HG03060 (cell line): ENCODE results near the gene TMEM254.
A peak's percentile ranks its signal among the peaks of the same experiment; 100 is the strongest.
"Not testable (repeated sequence)": the region's sequence is repeated elsewhere in the genome, so short reads cannot be mapped to it uniquely, and the experiment has no call there.

Experiments
- ATAC-seq: cut with Tn5 transposase; IDR thresholded peaks from one replicate; pipeline ENCODE4 v1.9.1; 2021; ENCODE audit warnings: low read depth, moderate number of reproducible peaks; ENCODE audit not compliant: unreplicated experiment

The TMEM254 gene, protein sequence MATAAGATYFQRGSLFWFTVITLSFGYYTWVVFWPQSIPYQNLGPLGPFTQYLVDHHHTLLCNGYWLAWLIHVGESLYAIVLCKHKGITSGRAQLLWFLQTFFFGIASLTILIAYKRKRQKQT

DNA sequence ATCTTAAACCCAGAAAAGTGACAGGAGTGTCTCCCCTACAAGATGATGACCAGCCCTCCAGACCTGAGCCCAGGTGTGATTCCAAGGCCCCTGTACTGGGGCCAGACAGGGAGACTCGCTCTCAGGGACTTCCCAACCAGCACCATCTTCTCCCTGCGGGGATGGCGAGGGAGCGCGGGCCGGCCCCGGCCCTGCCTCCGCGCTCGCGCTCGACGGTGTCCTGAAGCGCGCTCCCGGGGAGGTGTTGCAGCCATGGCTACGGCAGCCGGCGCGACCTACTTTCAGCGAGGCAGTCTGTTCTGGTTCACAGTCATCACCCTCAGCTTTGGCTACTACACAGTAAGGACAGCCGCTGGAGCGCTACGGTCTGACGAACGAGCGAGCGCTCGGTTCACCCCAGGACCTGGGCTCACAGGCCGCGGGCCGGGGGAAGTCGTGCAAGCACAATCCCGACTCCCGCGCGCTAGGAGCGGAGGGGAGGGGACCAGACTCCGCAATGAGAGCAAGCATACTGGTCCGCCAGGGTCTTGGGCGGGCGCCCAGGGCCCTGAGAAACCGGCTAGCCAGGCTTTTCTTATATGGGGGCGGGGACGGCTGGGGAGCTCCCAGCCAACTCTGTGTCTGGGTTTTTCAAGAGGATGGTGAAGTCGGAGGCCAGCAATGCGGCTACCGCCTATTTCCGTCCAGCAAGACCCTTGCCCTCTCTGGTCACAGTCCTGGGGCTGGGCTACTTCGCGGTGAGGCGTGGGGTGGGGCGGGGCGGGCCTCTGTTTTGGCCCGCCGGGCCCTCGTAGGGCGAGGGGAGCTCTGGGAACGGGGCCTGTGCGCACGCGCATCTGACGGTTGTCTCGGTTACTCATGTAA lies at the start of gene TMEM254:
TSS of gene TMEM254 (plus strand) at position 218 of the 864 bp plus-strand sequence. CDS start at position 253, 35 bp downstream.
- ATAC-seq, result peak; percentile 68

DNA sequence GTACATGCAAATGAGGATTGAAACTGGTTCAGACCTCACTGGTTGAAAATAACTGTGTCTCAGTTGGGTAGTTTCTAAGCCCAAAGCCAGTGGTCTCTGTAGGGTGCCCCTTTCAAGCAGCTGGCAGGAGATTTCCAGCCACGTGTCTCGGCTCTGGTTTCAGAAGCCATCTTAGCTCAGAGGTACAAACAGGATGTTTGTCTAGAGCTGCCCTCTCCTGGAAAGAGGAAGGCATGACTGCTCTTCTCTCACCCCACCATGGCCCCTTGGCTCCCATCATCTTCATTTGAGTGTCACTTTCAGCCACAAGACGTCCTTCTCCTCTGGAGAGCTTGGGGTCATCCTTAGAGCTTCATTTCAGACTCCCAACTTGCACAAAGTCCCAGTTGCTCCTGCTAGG lies 49.3 kb upstream of the TMEM254 start:
- not testable (repeated sequence) for ATAC-seq

DNA sequence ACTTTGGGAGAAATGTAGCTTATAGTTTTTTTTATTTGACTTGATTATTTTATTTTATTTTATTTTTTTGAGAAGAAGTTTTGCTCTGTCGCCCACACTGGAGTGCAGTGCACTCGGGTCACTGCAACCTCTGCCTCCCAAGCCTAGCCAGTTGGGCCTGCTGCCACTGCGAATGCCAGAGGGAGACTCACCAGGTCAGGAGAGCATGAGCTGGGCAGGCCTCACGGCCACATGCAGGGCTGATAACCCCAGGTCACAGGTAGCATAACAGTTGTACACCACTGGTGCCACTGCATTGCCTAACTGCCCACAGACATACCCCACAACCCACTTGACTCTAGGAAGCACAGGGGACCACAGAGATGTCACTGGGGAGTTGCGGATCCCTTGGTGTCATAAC lies 48.6 kb upstream of the TMEM254 start:
- not testable (repeated sequence) for ATAC-seq

DNA sequence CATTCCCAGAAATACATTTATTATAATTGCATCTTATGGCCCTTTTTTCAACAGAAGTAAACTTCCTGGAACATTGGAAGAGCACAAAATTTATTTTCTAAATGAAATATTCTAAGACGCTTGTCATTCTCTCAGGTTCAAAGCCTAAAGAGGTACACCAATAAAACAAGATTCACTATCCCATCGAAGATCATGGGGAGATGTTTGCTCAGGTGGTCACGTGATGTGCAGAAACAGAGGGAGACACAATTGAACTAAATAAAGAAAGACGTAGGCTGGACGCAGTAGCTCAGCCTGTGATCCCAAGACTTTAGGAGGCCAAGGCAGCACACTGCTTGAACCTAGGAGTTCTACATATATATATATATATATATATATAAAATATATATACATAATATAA lies 46.0 kb upstream of the TMEM254 start:
- ATAC-seq, result no peak

DNA sequence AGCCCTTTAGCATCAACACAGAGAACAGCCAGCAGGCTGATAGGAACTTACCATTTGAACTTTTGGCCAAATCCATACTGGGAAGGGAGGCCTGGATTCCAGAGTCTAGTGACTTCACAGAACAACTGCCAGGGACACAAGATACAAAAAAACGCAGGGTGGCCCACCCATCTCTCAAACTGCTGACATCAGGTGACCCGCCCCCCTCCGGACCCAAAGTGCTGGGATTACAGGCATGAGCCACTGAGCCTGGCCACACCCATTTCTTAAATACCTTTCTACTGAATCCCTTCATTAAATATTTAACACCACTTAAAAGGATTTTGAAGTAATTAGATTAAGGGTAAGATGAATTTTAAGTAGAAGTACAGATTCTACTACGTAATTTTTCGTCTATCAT lies 43.7 kb upstream of the TMEM254 start:
- ATAC-seq, result not testable (repeated sequence)

DNA sequence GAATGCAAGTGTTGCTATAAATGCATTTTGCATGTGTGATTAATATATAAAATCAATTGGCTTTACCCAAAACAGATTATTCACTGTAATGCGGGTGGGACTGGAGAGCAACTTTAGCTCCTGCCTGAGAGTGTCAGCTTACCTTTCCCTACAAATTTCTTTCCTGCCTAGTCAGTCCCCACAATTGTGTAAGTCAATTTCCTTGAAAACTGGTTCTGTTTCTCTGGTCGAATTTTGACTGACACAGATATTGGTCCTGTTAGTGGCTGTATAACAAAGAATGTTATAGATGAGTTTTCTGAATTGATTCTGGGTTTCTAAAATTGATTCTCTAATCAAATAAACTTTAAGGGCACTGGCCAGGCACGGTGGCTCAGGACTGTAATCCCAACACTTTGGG lies 43.0 kb upstream of the TMEM254 start:
- not testable (repeated sequence) for ATAC-seq

DNA sequence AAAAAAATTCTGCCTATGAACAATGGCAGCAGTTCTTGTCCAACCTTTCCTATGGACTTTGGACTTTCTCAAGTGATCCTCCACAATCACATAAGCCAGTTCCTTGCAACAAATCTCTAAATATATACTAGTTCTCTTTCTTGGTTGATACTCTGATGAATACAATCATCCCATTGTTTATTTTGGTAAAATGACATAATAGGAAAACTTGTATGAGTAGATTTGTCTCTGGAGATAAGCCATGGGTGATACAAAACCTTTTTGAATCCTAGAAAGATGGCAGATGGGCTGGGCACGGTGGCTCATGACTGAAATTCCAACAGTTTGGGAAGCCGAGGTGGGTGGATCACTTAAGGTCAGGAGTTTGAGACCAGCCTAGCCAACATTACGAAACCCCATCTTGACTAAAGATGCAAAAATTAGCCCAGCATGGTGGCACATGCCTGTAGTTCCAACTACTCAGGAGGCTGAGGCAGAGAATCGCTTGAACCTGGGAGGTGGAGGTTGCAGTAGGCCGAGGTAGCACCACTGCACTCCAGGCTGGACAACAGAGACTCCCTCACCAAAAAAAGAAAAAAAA lies 41.5 kb upstream of the TMEM254 start:
- not testable (repeated sequence) for ATAC-seq

DNA sequence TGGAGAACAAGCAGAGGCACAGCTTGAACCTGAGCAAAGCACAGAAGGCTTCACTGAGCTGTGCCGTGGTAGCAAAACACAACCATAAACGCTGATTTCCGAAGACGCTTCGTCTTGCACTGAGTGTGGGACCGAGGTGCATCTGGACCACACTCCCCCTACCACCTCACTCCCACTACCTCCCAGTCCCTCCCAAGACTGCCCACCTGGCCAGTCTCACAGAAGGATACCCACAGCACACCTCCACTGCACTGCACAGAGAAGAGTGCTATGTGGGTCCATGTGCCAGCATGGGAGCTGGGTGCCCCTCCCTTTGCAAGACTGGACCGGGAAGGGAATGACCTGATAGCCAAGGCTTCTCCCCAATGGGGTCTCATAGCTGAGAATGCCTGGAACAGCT lies 40.2 kb upstream of the TMEM254 start:
- not testable (repeated sequence) for ATAC-seq

DNA sequence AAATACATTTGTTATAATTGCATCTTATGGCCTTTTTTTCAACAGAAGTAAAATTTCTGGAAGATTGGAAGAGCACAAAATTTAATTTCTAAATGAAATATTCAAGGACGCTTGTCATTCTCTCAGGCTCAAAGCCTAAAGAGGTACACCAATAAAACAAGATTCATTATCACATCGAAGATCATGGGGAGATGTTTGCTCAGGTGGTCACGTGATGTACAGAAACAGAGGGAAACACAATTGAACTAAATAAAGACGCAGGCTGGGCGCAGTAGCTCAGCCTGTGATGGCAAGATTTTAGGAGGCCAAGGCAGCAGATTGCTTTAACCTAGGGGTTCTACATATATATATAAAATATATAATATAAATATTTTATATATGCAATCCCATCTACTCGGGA lies 37.3 kb upstream of the TMEM254 start:
- ATAC-seq, result no peak

DNA sequence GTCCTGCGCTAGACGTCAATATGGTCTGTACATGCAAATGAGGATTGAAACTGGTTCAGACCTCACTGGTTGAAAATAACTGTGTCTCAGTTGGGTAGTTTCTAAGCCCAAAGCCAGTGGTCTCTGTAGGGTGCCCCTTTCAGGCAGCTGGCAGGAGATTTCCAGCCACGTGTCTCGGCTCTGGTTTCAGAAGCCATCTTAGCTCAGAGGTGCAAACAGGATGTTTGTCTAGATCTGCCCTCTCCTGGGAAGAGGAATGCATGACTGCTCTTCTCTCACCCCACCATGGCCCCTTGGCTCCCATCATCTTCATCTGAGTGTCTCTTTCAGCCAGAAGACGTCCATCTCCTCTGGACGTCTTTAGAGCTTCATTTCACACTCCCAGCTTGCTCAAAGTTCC lies 33.5 kb upstream of the TMEM254 start:
- not testable (repeated sequence) for ATAC-seq

DNA sequence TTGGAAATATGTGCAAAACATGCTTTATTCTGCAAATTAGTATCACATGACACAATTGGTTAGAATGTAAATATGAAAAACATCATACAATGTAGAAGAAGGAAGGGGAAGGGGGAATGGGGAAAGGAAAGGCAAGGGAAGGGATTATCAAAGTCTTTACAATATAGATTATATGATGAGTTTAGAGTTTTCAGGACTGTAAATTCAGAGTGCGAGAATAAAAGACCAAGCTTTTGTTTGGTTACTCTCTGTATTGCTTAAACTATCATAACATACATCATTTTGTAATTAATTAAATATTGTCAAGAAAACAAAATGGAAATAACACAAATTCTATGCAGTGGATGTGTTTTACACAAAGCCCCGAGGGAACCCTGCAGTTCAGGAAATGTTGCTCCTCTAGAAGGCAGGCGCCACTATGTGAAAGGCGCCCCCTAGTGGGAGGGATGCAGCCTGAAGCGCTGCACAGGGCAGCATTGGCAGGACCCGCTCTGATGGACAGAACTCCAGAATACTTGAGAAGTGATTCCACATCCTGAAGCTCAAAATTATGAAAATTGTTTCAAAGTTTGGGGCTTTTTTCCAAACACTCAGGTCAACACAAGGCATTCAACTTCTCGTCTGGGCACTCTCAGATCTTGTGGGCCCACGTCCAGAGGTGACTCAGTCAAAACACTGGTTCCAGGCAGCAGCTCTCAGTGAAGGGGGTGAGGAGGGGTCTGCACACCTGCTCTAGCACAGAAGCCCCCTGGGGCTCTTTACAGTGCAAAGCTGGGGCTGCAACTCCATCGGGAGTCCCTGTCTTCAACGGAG lies 31.6 kb upstream of the TMEM254 start:
- no peak for ATAC-seq

DNA sequence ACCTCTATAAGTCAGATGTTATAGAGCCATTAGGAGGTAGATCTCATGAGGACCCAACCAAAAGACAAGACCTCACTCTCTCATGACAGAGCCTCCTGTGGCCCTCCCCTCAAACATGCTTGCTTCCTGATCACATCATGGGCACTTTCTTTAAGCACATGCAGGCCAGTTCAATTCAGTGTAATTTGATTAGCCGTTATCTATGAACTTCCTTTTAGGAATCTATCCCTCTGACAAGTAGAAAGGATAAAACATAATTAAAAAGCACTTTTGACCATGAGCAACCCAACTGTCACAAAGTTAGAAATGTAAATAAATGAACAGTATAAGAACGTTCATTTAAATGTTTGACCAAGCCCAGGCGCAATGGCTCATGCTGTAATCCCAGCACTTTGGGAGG lies 27.7 kb upstream of the TMEM254 start:
- ATAC-seq, result no peak

DNA sequence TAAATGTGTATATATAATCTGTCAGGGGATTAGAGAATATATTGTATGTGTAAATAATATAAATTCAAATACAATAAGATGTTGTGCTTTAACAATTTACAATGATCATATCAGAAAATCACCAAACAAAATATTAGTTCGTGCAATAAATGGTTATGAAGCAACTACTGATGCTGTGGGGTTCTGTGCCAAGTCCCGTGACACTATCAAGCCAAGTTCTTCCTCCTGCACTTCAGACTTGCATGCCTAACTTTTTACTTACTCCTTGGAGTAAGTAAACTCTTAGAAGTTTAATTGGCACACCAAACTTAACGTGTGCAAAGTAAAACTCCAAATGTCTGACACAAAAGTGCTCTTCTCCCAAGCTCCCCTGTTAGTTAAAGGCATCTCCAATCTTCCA lies 26.5 kb upstream of the TMEM254 start:
- no peak for ATAC-seq

DNA sequence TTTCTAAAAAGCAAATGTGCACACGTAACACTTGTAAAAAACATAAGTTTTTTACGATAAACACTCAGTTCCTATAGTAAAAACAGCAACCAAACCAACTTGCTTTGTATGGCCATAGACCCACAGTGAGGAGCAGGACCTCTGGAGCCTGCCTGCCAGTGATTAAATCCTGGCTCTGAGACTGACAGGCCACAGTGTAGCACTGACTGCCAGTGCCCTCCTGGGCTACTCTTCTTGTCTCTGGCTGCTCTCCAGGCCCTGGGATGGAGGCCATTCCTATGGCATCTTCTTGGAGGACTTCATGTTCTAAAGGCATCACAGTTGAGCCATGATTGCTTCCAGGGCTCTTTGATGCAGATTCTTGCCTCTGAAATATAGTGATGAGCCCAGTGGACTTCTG lies 22.7 kb upstream of the TMEM254 start:
- ATAC-seq, result no peak

DNA sequence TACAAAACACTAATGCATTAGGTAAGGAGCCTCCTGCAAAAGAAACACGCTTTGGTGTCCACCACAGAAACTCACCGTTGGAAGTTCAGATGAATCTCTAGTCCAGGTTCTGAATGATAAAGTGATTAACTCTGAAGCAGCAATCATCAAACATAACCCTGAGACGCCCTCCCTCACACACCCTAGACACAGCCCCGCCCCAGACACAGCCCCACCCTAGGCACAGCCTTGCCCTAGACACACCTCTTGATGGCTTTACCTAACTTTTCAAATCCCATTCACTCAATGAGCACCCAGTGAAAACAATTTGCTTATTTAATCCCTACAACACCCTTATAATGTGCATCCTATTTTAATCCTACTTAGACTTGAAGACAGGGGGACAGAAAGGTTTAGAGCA lies 21.3 kb upstream of the TMEM254 start:
- no peak for ATAC-seq

DNA sequence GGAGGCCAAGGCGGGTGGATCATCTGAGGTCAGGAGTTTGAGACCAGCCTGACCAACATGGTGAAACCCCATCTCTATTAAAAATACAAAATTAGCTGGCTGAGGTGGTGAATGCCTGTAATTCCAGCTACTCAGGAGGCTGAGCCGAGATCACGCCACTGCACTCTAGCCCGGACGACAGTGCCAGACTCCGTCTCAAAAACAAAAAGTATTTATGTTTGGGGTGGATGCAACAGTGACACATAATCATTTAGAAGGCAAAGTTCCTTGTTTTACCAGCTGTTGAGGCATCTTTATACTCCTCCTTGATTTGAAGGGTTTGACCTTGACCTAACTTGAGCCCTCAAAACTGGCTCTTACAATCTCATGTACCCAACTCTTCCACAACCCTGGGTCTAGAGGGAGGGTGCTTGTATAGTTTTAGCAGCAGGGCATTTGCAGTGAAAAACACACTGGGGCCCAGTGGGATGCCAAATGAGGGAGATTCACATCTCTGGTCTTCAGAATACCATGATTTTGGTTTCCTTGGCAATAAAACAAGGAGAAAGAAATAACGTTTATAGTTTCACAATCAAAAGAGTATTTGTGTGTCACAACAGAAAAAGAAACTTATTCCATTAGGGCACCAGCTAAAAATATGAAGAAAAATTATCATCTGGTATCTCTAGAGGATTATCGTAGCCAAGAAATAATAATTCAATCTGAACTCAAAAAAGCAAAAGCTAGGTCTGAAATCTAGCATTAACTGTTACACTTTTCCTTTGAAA lies 14.2 kb upstream of the TMEM254 start:
- ATAC-seq, result no peak

DNA sequence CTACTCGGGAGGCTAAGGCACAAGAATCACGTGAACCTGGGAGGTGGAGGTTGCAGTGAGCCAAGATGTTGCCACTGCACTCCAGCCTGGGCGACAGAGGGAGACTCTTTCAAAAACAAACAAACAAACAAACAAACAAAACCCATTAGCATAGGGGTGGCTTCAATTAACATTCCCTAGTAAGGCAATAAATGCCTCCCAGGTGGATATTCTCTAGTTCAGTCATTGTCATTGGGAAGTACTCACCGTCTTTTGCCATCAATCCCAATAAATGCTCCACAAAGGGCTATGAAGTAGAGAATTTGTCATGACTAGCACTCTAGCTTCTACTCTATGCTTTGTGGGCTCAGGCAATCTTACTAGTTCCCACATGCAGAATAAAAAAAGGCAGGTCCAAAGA lies 11.7 kb upstream of the TMEM254 start:
- no peak for ATAC-seq

DNA sequence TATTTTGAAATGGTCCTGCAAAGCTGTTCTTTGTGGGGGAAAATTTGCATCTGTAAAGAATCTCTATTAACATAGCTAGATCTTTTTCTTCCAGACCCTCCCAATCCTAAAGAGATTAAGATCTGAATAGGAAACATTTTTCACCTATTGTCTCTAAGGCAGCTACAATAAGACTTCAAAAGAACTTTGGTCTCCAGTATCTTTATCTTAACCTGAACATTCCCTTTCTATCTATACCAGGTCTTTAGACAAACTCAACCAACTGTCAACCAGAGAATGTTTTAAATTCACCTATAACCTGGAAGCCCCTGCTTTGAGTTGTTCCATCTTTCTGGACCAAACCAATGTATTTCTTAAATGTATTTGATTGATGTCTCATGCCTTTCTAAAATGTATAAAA lies 10.6 kb upstream of the TMEM254 start:
- ATAC-seq, result not testable (repeated sequence)

DNA sequence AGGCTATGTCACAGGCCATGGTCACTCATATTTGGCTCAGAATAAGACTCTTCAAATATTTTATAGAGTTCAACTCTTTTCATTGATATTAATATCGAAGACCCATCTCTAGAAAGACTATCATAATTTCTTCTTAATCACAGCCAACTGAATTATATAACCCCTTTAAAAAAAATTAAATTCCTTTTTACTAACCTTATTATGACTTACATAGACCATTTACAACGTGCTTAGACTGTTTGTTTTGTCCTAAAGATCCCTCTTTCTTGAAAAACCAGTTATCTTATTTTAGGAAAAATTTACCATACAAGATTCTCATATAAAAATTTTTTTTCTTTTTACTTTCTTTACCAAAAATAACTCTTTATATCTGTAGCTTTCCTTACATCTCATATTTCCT lies 10.2 kb upstream of the TMEM254 start:
- no peak for ATAC-seq

DNA sequence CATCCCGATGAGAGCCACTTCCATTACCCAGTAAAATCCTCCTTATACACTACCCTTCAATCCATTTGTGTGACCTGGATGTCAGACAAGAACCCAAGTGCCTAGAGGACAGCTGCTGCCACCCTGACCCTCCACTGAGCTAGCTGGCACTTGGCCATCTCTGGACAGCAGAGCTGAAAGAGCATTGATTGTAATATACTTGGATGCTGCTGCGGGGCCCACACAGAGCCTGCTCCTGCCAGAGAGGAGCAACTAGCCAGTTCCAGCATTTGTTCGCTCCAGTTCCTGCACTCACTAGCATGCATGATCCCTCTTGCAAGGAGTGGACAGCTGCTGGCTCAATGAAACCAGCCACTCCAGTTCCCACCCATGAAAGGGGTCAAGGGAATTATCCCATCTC lies 8.4 kb upstream of the TMEM254 start:
- ATAC-seq, result no peak
